Ecto neural progenitor cell (in vitro differentiated cells): ENCODE data around the gene F2RL1.
"Not testable (repeated sequence)": the region's sequence is repeated elsewhere in the genome, so short reads cannot be mapped to it uniquely, and the experiment has no call there.

Source experiments
- DNase-seq: peaks from one replicate; pipeline ENCODE4 v3.0.0-alpha.2; 2018; ENCODE audit warnings: low spot score

Gene F2RL1

DNA sequence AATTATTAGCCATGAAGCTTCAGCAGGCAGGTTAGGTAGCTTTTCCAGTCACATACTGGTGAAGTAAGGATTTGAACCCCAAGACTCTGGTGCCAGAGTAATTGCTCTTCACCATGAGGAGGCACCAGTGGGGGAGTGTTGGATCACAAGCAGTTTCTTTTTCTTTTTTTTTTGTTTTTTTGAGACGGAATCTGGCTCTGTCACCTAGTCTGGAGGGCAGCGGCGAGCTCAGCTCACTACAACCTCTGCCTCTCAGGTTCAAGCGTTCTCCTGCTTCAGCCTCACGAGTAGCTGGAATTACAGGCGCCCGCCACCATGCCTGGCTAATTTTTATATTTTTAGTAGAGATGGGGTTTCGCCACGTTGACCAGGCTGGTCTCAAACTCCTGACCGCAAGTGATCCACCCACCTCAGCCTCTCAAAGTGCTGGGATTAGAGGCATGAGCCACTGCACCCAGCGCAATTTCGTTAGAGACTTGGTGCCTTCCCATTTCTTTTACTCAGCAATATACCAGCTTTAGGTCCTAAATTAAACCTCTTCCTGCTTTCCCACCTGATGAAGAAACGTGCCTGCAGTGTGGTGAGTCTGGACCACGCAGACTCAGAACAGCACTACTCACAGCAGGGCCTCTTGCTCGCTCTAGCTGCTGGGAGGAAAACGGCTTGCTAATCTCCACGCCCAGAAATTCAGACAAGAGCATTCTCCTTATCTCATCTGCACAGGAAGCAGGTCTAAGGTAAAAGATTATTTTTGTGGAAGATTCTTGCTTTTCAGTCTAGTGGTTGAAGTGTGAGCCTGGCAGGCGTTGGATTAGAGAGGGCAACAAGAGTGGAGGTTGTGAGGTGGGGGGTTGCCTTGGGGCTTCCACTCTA lies 30.8 kb downstream of the F2RL1 start, which contains the start of gene S100Z:
S100Z (plus strand) TSS at position 596 of the 873 bp plus-strand sequence. CDS start 25,346 bp downstream, outside the sequence.
- DNase-seq = no peak

GRCh38 chr5:76850543-76851145 lies 31.8 kb downstream of the F2RL1 start:
- DNase-seq = no peak

GRCh38 chr5:76851728-76852369 lies 33.0 kb downstream of the F2RL1 start:
- DNase-seq = no peak

GRCh38 chr5:76852772-76853171 lies 33.9 kb downstream of the F2RL1 start:
- DNase-seq = no peak

GRCh38 chr5:76853741-76854140 lies 34.9 kb downstream of the F2RL1 start:
- not testable (repeated sequence) for DNase-seq

DNA sequence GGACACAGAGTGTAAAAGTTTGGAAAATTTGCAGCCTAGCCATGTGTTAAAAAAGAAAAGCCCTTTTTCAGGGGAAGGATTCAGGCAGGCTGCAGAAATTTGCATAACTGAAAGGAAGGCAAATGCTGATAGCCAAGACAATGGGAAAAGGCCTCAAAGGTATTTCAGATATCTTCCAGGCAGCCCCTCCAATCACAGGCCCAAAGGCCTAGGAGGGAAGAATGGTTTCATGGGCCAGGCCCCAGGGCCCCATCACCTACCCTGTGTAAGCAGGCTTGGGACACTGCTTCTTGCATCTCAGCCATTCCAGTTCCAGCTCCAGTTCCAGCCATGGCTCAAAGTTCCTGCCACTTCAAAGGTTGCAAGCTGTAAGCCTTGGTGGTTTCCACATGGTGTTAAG lies 35.8 kb downstream of the F2RL1 start:
- no peak for DNase-seq

GRCh38 chr5:76855501-76855900 lies 36.7 kb downstream of the F2RL1 start:
- DNase-seq = not testable (repeated sequence)

- DNase-seq = no peak
Observed at GRCh38 chr5:76855961-76856360, 37.1 kb downstream of the F2RL1 start.

- DNase-seq = not testable (repeated sequence)
Observed at GRCh38 chr5:76856800-76857199, 38.0 kb downstream of the F2RL1 start.

DNA sequence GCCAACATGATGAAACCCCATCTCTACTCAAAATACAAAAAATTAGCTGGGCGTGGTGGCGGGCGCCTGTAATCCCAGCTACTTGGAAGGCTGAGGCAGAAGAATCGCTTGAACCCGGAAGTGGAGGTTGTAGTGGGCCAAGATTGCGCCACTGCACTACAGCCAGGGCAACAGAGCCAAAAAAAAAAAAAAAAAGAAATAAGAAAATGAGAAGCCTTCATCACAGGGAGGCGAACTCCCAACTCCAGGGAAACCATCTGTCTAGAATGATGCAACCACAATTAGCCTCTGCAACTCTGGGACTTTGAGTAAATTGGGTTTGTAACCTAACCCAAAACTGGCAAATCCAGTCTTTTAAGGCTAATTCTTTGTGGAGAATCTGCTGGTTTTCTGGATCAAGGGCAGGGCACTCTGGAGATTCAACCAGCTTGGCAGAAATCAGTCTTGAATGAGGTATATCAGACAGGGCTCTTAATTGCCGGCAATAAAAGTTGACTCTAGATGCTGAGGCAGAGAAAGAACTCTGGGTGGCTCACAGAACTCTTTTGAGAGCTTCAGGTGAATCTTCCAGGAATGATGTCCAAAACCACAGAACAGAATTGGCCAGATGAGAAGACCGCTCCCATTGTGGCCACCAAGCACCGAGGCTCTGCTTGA lies 40.9 kb downstream of the F2RL1 start:
- DNase-seq = no peak

DNA sequence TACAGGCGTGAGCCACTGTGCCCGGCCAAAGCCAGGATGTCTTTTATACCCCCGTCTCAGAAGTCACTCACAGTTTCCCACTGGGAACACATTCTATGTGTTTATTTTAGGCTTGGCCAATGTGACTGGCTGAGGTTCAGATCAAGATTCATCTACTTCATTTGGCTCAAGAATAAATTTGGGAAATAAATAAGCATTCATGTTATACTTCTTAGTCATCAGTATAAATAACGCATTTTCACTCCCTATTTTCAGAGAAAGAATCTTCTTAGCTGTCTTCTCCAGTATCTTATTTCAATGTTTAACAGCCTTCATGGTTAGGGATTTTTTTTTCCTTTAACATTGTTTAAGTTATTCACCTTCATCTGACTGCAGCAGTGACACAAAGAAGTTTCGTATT lies 42.8 kb downstream of the F2RL1 start:
- no peak for DNase-seq

- no peak for DNase-seq
Observed at GRCh38 chr5:76863001-76863400, 44.2 kb downstream of the F2RL1 start.

GRCh38 chr5:76866503-76866902 lies 47.7 kb downstream of the F2RL1 start:
- DNase-seq = no peak

DNA sequence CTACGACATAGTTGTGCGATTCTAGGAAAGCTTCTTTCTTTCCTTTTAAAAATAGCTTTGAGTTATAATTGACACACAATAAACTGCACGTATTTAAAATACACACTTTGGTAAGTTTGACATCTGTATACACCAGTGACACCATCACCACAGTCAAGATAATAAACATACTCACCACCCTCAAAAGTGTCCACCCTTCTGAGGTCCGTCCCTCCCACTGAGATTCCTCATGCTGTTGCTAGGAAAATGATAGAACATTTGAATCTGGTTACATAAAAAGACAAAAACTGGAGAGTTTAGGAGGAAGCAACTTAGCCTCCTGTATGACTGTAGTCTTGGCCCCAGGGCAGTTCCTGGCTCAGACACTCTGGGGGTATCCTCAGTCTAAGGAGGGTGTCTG lies 48.2 kb downstream of the F2RL1 start:
- DNase-seq = no peak

GRCh38 chr5:76867827-76868693 lies 49.2 kb downstream of the F2RL1 start:
- peak; percentile 68 for DNase-seq

DNA sequence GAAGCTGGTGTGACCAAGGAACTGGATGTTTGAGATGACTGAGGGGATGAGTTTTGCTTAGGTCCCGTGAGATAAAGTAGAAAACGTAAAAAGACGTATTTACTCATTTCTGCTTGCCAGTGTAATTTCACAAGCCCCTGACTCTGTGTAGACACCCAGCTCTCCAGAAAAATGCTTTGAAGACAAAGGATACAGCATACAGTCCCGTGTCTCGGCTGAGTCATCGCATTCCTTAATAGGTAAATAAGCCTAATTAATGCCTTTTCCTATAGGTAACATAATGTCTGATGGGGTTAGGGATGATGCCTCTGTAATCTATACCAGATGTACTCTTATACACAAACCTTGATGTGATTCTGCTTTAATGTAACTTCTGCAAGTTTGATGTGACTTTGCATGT lies 51.2 kb downstream of the F2RL1 start:
- DNase-seq = no peak

DNA sequence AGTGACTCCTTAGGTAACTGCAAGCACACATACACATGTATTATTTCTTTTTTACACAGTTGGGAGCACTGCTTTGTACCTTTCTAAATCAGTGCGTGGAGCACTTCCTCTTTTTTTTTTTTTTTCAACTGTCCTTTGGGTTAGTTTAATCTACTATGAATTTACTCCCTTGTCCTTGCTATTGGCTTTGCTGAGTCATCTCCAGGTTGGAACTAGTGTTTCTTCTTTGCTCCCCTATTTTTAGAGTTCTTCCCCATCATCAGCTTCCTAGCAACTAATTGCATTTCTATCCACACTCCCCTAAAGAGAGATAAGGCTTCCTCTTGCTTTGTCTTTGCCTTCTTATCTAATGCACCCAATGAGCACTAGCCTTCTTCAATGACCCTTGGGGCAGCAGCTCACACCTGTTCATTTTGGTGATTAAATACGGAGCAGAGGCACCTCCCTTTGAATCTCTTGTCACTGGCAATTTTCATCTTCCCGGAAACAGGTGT lies 55.3 kb downstream of the F2RL1 start:
- DNase-seq = no peak
